ENCODE results near the gene SDF4.
"Not testable (repeated sequence)": the region's sequence is repeated elsewhere in the genome, so short reads cannot be mapped to it uniquely, and the experiment has no call there.

Gene SDF4

DNA sequence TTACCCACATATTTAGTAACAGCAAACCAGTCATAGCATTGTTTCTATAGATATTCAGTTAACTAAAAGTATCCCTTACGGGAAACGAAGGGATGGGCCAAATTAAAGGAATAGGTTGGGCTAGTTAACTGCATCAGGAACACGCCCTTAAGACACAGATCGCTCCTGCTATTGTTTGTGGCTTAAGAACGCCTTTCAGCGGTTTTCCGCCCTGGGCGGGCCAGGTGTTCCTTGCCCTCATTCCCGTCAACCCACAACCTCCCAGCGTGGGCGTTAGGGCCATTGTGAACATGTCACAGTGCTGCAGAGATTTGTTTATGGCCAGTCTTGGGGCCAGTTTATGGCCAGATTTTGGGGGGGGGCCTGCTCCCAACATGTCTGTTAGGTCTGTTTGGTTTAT lies 40.1 kb downstream of the SDF4 start:
- no peak for DNase-seq
- in situ Hi-C loops (cut with HindIII; ENCODE audit: low pct_ligation_motif_present, low pct_unique_long_range_greater_than_20kb, low sequenced_read_pairs) = no loop called here

DNA sequence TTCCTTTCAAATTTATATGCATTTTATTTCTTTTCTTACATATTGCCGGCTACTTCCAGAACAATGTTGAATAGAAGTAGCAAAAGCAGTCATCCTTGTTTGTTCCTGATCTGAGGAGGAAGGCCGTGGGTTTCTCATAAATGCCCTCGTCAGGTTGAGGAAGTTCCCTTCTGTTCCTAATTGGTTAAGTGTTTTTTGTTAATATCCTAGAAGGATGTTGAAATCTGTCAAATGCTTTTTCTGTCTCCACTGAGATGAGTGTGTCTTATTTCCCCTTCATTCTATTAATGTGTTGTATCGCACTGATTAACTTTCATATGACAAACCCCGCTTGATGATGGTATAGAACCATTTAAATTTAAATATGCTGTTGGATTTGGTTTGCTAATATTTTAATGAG lies 42.7 kb downstream of the SDF4 start:
- DNase-seq = no peak
- in situ Hi-C loops (cut with HindIII; ENCODE audit: low pct_ligation_motif_present, low pct_unique_long_range_greater_than_20kb, low sequenced_read_pairs) = no loop called here

DNA sequence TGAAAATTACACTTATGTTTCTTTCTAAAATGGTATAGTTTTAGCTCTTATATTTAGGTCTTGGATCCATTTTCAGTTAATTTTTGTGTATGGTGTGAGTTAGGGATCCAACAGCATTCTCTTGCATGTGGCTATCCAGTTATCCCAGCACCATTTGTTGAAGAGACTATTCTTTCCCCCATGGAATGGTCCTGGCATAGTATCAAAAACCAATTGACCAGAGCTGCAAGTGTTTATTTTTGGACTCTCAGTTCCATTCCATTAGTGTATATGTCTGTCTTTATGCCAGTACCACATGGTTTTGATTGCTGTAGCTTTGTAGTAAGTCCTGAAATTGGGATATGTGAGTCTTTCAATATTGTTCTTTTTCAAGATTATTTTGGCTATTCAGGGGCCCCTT lies 43.9 kb downstream of the SDF4 start:
- no peak for DNase-seq
- in situ Hi-C loops (cut with HindIII; ENCODE audit: low pct_ligation_motif_present, low pct_unique_long_range_greater_than_20kb, low sequenced_read_pairs) = no loop called here

DNA sequence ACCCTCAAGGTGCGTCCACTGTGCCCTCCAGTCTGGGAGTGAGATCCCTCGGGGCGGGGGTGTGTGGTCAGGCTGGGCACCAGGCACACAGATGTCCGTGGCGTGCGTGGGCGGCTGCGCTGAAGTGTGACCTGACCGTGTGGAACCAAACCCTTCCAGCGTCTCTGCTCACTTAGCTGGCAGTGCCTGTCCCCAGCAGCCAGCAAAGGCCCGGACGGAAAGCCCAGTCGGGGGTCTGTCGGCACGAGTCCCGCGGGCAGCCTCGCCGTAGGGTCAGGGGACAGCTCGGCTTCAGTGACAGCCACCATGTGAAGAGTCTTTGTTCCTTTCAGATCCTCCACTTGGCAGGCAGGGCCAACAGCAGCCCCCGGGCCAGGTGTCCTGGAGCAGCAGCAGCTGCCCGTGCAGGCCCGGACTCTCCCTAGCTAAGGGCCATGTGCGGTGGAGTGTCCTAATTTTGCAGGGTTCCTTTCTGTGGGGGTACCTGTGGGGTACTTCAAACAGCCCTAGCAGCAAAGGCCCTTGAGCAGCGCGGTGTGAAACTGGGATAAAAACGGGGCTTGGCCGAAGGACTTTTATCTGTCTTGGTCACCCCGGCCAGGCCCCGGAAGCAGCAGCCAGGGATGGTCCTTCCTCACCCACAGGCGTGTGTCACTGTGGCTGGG lies 46.6 kb downstream of the SDF4 start:
- in situ Hi-C loops (cut with HindIII; ENCODE audit: low pct_ligation_motif_present, low pct_unique_long_range_greater_than_20kb, low sequenced_read_pairs) = no loop called here
- DNase-seq = no peak

DNA sequence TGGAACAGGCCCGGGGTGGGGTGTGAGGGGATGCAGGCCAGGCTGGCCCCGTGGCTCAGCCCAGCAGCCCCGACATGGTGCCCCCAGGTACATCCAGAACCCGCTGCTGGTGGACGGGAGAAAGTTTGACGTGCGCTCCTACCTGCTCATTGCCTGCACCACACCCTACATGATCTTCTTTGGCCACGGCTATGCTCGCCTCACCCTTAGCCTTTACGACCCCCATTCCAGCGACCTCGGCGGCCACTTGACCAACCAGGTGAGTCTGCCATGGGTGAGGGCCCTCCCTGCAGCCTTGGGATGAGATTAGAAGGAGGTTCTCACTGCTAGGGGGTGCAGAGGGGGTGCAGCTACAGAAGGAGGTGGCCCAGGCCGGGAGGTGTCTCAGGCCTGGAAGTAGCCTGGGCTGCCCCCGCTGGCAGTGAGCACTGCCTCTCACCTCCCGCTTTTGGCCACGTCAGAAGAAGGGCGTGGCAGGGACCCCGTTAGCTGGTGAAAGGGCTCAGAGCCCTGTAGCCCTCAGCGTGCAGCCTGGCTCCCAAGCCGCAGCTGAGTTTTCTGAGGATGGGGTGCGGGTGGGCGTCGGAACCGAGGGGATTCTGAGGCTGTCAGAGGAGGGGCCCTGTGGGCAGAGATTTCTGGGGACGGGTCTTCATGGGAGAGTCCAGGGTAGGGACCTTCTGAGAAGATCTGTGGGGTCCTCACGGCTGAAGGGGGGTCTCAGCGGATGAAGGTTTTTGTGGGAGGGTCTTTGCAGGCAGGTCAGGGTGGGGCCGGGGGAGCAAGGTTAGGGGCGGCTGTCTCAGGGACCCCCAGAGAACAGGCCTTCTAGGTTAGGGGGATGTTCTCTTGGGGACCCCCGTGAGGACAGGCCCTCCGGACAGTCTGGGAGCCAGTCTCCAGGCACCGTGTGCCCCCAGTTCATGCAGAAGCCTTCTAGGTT lies 47.7 kb downstream of the SDF4 start:
- in situ Hi-C loops (cut with HindIII; ENCODE audit: low pct_ligation_motif_present, low pct_unique_long_range_greater_than_20kb, low sequenced_read_pairs) = no loop called here
- no peak for DNase-seq

DNA sequence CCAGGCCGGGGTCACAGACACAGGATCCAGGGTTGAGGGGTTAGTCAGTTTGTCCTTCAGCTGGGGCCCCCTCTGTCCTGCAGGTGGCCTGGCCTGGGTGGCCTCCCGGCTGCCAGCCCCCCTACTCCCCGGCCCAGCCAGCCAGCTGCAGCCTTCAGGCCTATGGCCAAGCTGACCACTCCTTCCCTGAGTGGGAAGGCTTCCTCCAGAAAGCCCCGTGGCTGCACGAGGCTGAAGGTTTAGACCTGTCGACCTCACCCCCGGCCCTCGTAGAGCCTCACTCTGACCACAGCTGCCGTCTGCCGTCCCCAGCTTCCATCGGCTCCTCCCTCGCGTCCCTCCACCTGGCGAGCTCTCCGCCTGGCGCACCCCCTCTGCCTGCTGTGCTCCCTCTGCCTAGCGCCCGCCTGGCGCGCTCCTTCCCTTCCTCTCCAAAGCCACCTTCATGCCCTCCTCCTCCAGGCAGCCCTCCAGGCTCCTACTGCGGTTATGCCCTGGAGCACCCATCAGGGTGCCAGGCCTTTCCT lies 48.5 kb downstream of the SDF4 start:
- in situ Hi-C loops (cut with HindIII; ENCODE audit: low pct_ligation_motif_present, low pct_unique_long_range_greater_than_20kb, low sequenced_read_pairs) = no loop called here
- DNase-seq = no peak

DNA sequence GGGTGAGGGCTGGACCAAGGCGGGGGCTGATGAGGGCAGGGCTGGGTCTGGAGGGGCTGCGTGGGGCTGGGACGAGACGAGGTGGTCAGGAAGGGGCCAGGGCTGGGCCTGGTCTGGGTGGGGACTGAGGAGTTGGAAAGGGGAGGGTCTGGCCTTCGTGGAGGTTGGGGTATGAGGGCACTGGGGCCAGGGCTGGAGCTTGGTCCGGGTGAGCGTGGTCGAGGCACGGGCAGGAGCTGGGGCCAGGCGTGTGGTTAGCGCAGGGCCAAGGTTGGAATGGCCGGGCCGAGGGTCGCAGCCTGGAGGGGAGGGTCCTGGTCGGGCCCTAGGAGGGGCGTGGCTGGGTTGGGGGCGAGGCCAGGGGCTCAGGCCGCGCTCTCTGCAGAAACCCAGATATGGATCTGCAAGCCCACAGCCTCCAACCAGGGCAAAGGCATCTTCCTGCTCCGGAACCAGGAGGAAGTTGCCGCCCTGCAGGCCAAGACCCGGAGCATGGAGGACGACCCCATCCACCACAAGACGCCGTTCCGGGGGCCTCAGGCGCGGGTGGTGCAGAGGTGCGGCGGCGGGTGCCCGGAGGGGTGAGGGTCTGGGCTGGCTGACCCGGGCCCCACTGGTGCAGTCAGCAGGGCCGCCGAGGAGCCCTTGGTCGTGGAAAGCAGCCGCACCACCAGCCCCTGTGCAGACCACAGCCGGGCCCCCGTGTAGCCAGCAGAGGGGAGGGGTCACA lies 49.1 kb downstream of the SDF4 start:
- no peak for DNase-seq
- in situ Hi-C loops (cut with HindIII; ENCODE audit: low pct_ligation_motif_present, low pct_unique_long_range_greater_than_20kb, low sequenced_read_pairs) = no loop called here

DNA sequence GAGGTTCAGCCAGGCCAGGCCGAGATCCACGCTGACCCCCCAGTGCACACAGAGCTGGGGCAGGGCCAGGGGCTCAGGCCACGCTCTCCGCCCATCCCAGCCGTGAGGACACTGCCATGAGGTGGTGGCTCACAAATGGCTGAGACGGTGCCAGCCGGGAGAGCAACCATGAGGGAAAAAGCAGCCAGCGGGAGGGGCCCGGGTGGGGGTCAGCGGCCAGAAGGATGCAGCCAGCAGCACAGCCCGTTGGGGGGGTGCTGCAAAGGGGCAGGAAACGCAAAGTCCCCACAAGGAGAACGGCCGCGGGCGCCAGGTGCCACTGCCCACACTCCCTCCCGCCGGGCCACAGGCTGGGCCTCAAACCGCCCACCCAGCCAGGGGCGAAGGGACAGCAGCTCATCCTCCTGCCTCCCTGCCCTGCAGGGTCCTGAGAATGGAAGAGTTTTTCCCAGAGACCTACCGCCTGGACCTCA lies 49.8 kb downstream of the SDF4 start:
- no peak for DNase-seq
- in situ Hi-C loops (cut with HindIII; ENCODE audit: low pct_ligation_motif_present, low pct_unique_long_range_greater_than_20kb, low sequenced_read_pairs) = no loop called here

DNA sequence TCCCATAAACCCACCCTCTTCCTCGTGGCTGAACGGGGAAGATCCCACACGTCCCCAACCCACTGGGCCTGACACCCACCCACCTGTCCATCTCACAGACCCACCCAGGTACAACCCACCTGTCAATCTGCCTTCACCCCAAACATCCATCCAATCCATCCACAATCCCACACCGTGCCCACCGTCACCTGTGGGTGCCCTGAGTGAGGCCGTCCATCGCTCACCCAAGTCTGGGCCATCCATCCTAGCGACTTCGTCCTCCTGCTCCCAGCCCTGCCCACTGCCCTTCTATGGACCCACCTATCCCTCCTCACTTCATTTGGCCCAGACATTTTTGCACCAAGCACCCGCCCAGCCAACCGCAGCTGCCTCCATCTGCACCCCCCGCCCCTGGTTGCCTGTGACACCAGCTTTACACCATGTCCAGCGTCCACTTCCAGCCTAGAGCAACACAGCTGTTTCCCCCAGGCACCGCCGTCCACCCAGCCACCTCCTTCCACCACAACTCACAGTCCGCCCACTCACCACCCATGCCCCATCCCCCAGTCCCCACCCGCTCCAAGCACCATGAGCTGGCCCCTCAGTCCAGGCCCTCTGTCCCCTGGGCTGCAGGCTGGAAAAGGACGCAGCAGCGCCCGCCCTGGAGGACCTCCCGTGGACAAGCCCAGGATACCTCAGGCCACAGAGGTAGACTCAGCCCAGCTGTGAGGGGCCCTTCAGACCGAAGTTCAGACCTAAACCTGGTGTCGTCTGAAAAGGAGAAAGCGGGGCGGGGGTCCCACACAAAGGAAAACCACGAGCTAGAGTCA lies 50.5 kb downstream of the SDF4 start:
- no peak for DNase-seq
- in situ Hi-C loops (cut with HindIII; ENCODE audit: low pct_ligation_motif_present, low pct_unique_long_range_greater_than_20kb, low sequenced_read_pairs) = no loop called here

DNA sequence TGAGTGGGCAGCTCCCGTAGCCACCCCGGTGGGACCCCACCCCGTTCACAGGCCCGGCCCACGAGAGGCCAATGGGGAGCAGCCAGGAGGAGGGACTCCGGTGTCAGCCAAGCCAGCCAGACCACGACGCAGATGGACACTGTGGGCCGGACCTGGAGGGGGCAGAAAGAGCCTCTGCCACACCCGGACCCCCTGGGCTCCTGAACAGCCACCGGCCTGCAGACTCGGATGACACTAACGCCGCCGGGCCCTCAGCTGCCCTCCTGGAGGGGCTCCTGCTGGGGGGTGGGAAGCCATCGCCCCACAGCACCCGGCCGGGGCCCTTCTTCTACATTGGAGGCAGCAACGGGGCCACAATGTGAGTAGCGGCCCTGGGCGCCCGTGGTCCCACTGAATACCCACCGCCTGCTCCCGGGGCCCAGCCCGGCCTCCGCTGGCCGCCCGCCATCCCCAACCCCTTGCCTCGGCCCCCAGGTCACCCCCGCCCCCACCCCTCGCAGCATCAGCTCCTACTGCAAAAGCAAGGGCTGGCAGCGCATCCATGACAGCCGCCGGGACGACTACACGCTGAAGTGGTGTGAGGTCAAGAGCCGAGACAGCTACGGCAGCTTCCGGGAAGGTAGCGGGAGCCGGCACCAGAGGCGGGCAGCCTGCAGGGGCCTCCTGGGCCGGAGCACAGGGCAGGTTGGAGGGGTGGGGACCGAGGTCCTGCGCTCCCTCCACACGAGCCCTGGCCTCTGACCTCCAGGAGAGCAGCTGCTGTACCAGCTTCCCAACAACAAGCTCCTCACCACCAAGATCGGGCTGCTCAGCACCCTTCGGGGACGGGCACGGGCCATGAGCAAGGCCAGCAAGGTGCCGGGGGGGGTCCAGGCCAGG lies 51.6 kb downstream of the SDF4 start:
- in situ Hi-C loops (cut with HindIII; ENCODE audit: low pct_ligation_motif_present, low pct_unique_long_range_greater_than_20kb, low sequenced_read_pairs) = no loop called here
- DNase-seq = no peak

DNA sequence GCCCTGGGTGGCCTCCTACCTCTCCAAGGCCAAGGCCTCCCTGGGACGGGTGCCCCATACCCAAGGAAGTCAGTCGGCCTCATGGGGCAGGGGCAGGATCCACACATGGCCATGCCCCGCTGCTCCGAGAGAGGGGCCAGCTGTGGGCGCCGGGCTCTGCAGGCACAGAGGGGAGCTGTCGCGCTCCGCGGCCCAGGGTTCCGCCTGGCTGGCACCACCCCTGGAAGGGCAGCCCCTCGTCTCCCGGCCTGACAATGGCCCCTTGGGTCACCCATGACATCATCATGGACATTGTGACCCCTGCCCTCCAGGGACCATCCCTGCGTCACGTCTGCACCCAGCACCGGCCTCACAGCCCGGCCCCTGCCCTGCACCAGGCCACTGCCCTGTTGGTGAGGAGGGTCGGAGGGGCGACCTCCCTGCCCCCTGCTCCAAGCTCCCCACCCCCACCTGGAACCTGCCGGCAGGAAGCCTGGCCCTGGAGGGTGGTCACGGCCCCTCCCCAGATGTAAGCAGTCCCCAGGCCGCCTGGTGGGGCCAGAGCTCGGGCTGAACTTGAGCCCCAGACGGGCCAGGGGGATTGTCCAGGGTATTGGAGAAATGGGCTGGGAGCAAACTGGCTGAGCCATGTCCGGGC lies 52.3 kb downstream of the SDF4 start:
- in situ Hi-C loops (cut with HindIII; ENCODE audit: low pct_ligation_motif_present, low pct_unique_long_range_greater_than_20kb, low sequenced_read_pairs) = no loop called here
- DNase-seq = no peak

DNA sequence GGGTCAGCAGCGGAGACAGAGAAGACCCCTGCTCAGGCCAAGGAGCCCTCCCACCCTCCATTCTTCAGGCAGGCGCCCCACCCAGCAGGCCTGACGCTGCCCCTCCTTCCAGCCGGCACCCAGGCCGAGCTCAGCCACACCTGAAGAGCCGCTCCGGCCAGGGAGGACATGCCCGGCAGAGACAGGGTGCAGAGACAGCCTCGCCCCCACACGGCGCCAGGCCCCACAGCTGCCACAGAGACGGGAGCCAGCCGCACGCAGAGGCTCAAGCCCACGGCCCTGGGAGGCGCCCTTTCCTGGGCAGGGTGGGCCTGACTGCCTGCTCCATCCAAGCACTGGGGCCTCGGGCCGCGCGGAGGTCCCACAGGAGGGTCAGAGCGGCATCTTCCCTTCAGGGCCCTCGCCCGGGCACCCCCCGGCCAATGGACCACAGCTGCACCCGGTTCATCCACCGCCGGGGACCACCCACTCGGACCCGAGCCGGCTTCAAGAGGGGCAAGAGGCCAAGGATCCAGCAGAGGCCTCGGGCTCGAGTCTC lies 52.9 kb downstream of the SDF4 start:
- DNase-seq = no peak
- in situ Hi-C loops (cut with HindIII; ENCODE audit: low pct_ligation_motif_present, low pct_unique_long_range_greater_than_20kb, low sequenced_read_pairs) = no loop called here

DNA sequence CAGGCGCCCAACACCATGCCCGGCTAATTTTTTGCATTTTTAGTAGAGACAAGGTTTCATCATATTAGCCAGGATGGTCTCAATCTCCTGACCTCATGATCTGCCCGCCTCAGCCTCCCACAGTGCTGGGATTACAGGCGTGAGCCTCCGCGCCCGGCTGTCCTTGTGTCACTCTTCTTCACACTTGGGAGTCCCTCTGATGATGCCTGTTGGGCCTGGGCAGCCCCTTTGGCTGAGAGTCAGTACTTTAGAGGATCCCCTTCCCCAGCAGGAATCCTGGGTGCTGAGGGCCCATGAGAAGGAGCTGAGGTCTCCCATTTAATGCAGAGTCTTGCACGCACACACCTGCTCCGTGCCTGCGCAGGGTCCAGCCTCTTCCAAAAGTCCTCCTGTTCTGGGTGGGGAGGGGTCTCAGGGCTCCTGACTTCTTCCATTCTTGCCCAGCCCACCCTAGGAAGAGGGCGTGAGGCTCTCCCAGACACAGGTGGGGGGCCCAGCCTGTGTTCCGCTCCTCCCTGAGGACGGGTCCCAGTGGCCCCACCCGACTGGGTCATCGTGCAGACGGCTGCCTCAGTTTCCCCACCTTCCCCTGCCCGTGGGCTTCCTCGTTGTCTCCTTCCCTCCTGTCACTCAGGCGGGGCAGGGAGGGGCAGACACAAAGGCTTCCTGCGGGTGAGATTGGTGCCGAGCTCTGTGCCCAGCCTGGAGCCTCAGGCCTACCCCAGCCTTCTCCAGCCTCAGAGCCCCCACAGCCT lies 54.2 kb downstream of the SDF4 start:
- in situ Hi-C loops (cut with HindIII; ENCODE audit: low pct_ligation_motif_present, low pct_unique_long_range_greater_than_20kb, low sequenced_read_pairs) = no loop called here
- DNase-seq = no peak

DNA sequence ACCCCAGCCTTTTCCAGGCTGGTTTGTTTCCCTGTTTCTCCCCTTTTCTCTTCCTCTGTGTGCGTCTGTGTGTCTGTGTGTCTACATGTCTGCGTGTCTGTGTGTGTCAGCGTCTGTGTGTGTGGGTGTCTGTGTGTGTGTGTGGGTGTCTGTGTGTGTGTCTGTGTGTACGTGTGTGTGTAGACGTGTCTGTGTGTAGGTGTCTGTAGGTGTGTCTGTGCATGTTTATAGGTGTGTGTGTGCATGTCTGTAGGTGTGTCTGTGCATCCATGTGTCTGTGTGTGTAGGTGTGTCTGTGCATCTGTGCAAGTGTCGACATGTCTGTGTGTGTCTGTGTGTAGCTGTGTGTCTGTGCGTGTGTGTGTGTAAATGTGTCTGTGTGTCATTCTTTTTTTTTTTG lies 54.9 kb downstream of the SDF4 start:
- DNase-seq = no peak
- in situ Hi-C loops (cut with HindIII; ENCODE audit: low pct_ligation_motif_present, low pct_unique_long_range_greater_than_20kb, low sequenced_read_pairs) = no loop called here

DNA sequence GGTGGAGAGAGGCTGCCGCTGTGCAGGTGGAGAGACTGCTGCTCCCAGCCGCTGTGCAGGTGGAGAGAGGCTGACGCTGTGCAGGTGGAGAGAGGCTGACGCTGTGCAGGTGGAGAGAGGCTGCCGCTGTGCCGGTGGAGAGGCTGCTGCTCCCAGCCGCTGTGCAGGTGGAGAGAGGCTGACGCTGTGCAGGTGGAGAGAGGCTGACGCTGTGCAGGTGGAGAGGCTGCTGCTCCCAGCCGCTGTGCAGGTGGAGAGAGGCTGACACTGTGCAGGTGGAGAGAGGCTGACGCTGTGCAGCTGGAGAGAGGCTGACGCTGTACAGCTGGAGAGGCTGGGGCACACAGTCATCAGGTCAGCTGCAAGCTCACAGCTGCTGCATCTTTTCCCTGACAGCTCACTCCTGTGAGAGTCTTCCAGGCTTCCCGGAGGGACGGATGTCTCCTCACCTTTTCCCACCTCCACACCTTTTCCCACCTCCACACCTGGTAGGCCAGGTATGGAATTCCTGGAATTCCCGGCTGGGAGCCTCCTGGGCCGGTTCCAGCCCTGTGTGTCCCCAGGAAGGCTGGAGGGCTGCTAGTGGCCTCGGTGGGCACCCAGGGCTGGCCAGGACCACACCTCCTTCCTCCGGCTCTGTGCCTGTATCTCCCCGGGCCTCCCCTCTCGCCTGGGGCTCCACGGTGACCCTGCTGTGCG lies 55.6 kb downstream of the SDF4 start:
- in situ Hi-C loops (cut with HindIII; ENCODE audit: low pct_ligation_motif_present, low pct_unique_long_range_greater_than_20kb, low sequenced_read_pairs); DNase-seq: not testable (repeated sequence)
